ENCODE results near the gene NUDT14. TPM values are rescaled to one million over a fixed set of nuclear protein-coding genes. Genes with fewer than 3 reads are reported as not detected.
A peak's percentile ranks its signal among the peaks of the same experiment; 100 is the strongest.

The NUDT14 gene
- total RNA-seq, 1 donor from 2014 or later, result 87.4 TPM

- no peaks in the 10 kb centered on the region for H3K36me3 ChIP-seq (ENCODE audit: control insufficient read depth, insufficient read depth, low read length)
- no peaks in the 10 kb centered on the region for H3K27me3 ChIP-seq (ENCODE audit: control insufficient read depth, insufficient read depth, low read length)
- no peak for TF ChIP-seq CTCF (IDR thresholded peaks at IDR 0.05; ENCODE audit: insufficient read depth, low read length, poor library complexity, severe bottlenecking)
- H3K4me3 ChIP-seq (ENCODE audit: low read depth, low read length), result no peak overlapping the region
- DNase-seq (ENCODE audit: low read depth), result no peak
Measured at GRCh38 chr14:105224845-105225570, 43.9 kb upstream of the NUDT14 start.

- no peak for DNase-seq (ENCODE audit: low read depth)
- Histone ChIP-seq H3K4me3 (ENCODE audit: low read depth, low read length) (no peak overlapping the region), H3K36me3 (ENCODE audit: control insufficient read depth, insufficient read depth, low read length) (no peaks in the 10 kb centered on the region), H3K27me3 (ENCODE audit: control insufficient read depth, insufficient read depth, low read length) (no peaks in the 10 kb centered on the region)
- no peak for TF ChIP-seq CTCF (IDR thresholded peaks at IDR 0.05; ENCODE audit: insufficient read depth, low read length, poor library complexity, severe bottlenecking)
Measured at GRCh38 chr14:105223770-105224544, 42.8 kb upstream of the NUDT14 start.

- TF ChIP-seq CTCF (IDR thresholded peaks at IDR 0.05; ENCODE audit: insufficient read depth, low read length, poor library complexity, severe bottlenecking), result no peak
- Histone ChIP-seq H3K27me3 (ENCODE audit: control insufficient read depth, insufficient read depth, low read length) (no peaks in the 10 kb centered on the region), H3K4me3 (ENCODE audit: low read depth, low read length) (no peak overlapping the region), H3K36me3 (ENCODE audit: control insufficient read depth, insufficient read depth, low read length) (no peaks in the 10 kb centered on the region)
- DNase-seq (ENCODE audit: low read depth), result peak; percentile 52
Measured at GRCh38 chr14:105223260-105223659, 42.1 kb upstream of the NUDT14 start.

GRCh38 chr14:105221598-105222178 lies 40.6 kb upstream of the NUDT14 start:
- no peak overlapping the region for H3K4me3 ChIP-seq (ENCODE audit: low read depth, low read length)
- DNase-seq (ENCODE audit: low read depth), result no peak
- no peaks in the 10 kb centered on the region for H3K27me3 ChIP-seq (ENCODE audit: control insufficient read depth, insufficient read depth, low read length)
- H3K36me3 ChIP-seq (ENCODE audit: control insufficient read depth, insufficient read depth, low read length), result no peaks in the 10 kb centered on the region
- no peak for TF ChIP-seq CTCF (IDR thresholded peaks at IDR 0.05; ENCODE audit: insufficient read depth, low read length, poor library complexity, severe bottlenecking)

GRCh38 chr14:105220699-105221597 lies 39.8 kb upstream of the NUDT14 start:
- Histone ChIP-seq H3K27me3 (ENCODE audit: control insufficient read depth, insufficient read depth, low read length) (no peaks in the 10 kb centered on the region), H3K36me3 (ENCODE audit: control insufficient read depth, insufficient read depth, low read length) (no peaks in the 10 kb centered on the region), H3K4me3 (ENCODE audit: low read depth, low read length) (no peak overlapping the region)
- TF ChIP-seq CTCF (IDR thresholded peaks at IDR 0.05; ENCODE audit: insufficient read depth, low read length, poor library complexity, severe bottlenecking), result no peak
- no peak for DNase-seq (ENCODE audit: low read depth)

Data from kidney epithelial cell (primary cell).